Measurements from ENCODE around the gene CPED1.

Gene CPED1

GRCh38 chr7:121151774-121152221 lies 163.3 kb downstream of the CPED1 start:
- FAIRE-seq (no peak), DNase-seq (ENCODE audit: insufficient read length, low spot score) (no peak)
- no peak for TF ChIP-seq CTCF (IDR thresholded peaks at IDR 0.05; ENCODE audit: insufficient read depth, missing control alignments)

DNA sequence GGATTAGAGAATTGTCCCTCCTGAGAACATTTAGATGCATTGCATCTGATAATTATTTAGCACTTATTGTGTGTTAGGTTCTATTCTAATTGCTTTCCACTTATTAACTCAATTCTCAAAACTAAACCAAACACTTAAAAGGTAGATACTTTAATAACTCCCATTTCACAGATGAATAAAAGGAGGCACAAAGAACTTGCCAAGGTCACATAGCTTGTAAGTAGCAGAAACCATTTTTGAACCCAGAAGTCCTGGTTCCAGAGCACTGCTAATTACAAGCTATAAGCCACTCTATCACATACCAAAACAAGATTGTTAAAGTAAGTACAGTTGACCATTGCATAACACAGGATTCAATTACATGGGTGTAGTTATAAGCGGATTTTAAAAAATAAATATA lies 164.9 kb downstream of the CPED1 start:
- FAIRE-seq = no peak
- no peak for TF ChIP-seq CTCF (IDR thresholded peaks at IDR 0.05; ENCODE audit: insufficient read depth, missing control alignments)

GRCh38 chr7:121153995-121154394 lies 165.5 kb downstream of the CPED1 start:
- no peak for DNase-seq (ENCODE audit: insufficient read length, low spot score)
- FAIRE-seq = no peak
- TF ChIP-seq CTCF (IDR thresholded peaks at IDR 0.05; ENCODE audit: insufficient read depth, missing control alignments) = no peak

More for the DNA sequence above, 164.9 kb downstream of the CPED1 start:
- DNase-seq (ENCODE audit: insufficient read length, low spot score) = no peak

GRCh38 chr7:121156825-121157224 lies 168.3 kb downstream of the CPED1 start:
- DNase-seq (ENCODE audit: insufficient read length, low spot score) = no peak
- FAIRE-seq = no peak
- no peak for TF ChIP-seq CTCF (IDR thresholded peaks at IDR 0.05; ENCODE audit: insufficient read depth, missing control alignments)

GRCh38 chr7:121157341-121157751 lies 168.8 kb downstream of the CPED1 start:
- no peak for TF ChIP-seq CTCF (IDR thresholded peaks at IDR 0.05; ENCODE audit: insufficient read depth, missing control alignments)
- FAIRE-seq (no peak), DNase-seq (ENCODE audit: insufficient read length, low spot score) (no peak)

DNA sequence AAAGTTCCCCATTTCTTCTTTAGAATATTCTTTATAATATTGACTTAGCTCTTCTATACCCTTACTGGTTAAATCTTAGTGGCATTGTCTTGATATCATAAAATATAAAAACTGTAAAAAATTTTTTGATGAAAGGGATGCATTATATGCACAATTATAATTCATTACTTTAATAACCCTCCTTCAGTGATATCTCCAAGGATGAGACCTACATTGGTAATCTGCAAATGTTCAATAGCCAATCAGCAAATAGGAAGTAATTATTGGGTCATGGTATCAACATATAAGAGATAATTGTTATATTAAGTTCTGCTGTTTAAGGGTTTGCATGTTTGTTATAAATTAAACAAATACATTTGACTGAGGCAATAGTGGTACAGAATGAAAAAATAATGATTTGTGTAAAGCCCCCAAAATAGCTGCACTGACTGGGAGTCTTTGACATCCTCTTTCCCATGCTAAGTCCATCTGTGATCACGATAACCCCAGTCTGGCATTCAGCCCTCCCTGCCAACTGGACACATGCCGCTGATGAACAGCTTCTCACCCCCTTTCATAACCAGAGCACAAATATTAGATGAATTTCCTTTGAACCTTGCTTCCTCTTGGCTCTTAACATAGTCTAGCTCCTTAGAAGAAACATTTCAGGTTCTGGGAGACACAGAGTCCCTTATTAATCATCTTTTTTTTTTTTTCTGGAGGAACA lies 169.5 kb downstream of the CPED1 start:
- DNase-seq (ENCODE audit: insufficient read length, low spot score) (no peak), FAIRE-seq (no peak)
- TF ChIP-seq CTCF (IDR thresholded peaks at IDR 0.05; ENCODE audit: insufficient read depth, missing control alignments) = no peak

- TF ChIP-seq CTCF (IDR thresholded peaks at IDR 0.05; ENCODE audit: insufficient read depth, missing control alignments) = no peak
- DNase-seq (ENCODE audit: insufficient read length, low spot score) (no peak), FAIRE-seq (no peak)
These were observed 170.2 kb downstream of the CPED1 start for GRCh38 chr7:121158665-121159064.
